ENCODE results near the gene ULK2. TPM values are rescaled to one million over a fixed set of nuclear protein-coding genes. Genes with fewer than 3 reads are reported as not detected.

Gene ULK2
- total RNA-seq, 2 donors from 2014 or later, result 19.5 to 33.7 TPM

- Histone ChIP-seq H3K4me3 (ENCODE audit: low read length) (no peak overlapping the region), H3K27ac (ENCODE audit: low read depth, low read length) (no peak overlapping the region), H3K9ac (ENCODE audit: extremely low read depth, low read length, poor library complexity, severe bottlenecking) (no peak overlapping the region), H3K36me3 (ENCODE audit: control insufficient read depth, insufficient read depth, low read length) (no peaks in the 10 kb centered on the region), H3K9me3 (ENCODE audit: control insufficient read depth, low read length) (no peaks in the 10 kb centered on the region), H3K4me1 (ENCODE audit: control insufficient read depth, insufficient read depth, low read length) (no peaks in the 10 kb centered on the region), H3K27me3 (ENCODE audit: control insufficient read depth, insufficient read depth, low read length, poor library complexity, severe bottlenecking) (peaks cover 7% of the 10 kb centered on the region)
- WGBS, 2 experiments (ENCODE audit: insufficient coverage in 1 of 2, insufficient read length in 1 of 2), result 92 to 93% methylated on average over 10 to 14 of the region's 14 CpGs
- H3K27ac Mint-ChIP-seq, result no peak overlapping the region
- H3K4me3 Mint-ChIP-seq, result no peak overlapping the region
- no peak for DNase-seq
- TF ChIP-seq CTCF (conservative IDR thresholded peaks at IDR 0.05), result no peak
- no peaks in the 10 kb centered on the region for H3K36me3 Mint-ChIP-seq (ENCODE audit: low read depth)
- peaks cover 9% of the 10 kb centered on the region for H3K27me3 Mint-ChIP-seq (ENCODE audit: insufficient read depth)
- peaks cover 6% of the 10 kb centered on the region for H3K4me1 Mint-ChIP-seq
- no peaks in the 10 kb centered on the region for H3K9me3 Mint-ChIP-seq
Measured at GRCh38 chr17:19741832-19742457, 125.8 kb downstream of the ULK2 start.

- H3K4me3 Mint-ChIP-seq, result no peak overlapping the region
- Histone ChIP-seq H3K36me3 (ENCODE audit: control insufficient read depth, insufficient read depth, low read length) (no peaks in the 10 kb centered on the region), H3K9ac (ENCODE audit: extremely low read depth, low read length, poor library complexity, severe bottlenecking) (no peak overlapping the region), H3K27ac (ENCODE audit: low read depth, low read length) (no peak overlapping the region), H3K27me3 (ENCODE audit: control insufficient read depth, insufficient read depth, low read length, poor library complexity, severe bottlenecking) (peaks cover 7% of the 10 kb centered on the region), H3K4me1 (ENCODE audit: control insufficient read depth, insufficient read depth, low read length) (no peaks in the 10 kb centered on the region), H3K9me3 (ENCODE audit: control insufficient read depth, low read length) (no peaks in the 10 kb centered on the region), H3K4me3 (ENCODE audit: low read length) (no peak overlapping the region)
- no peaks in the 10 kb centered on the region for H3K36me3 Mint-ChIP-seq (ENCODE audit: low read depth)
- TF ChIP-seq CTCF (conservative IDR thresholded peaks at IDR 0.05), result no peak
- 86 to 87% methylated on average over 6 to 7 of the region's 7 CpGs for WGBS, 2 experiments (ENCODE audit: insufficient coverage in 1 of 2, insufficient read length in 1 of 2)
- DNase-seq, result no peak
- peaks cover 6% of the 10 kb centered on the region for H3K4me1 Mint-ChIP-seq
- no peaks in the 10 kb centered on the region for H3K9me3 Mint-ChIP-seq
- peaks cover 9% of the 10 kb centered on the region for H3K27me3 Mint-ChIP-seq (ENCODE audit: insufficient read depth)
- H3K27ac Mint-ChIP-seq, result no peak overlapping the region
Measured at GRCh38 chr17:19740933-19741332, 126.8 kb downstream of the ULK2 start.

- no peaks in the 10 kb centered on the region for H3K4me1 Mint-ChIP-seq
- no peaks in the 10 kb centered on the region for H3K27me3 Mint-ChIP-seq (ENCODE audit: insufficient read depth)
- H3K9ac ChIP-seq (ENCODE audit: extremely low read depth, low read length, poor library complexity, severe bottlenecking), result no peak overlapping the region
- no peak overlapping the region for H3K27ac ChIP-seq (ENCODE audit: low read depth, low read length)
- H3K36me3 ChIP-seq (ENCODE audit: control insufficient read depth, insufficient read depth, low read length), result no peaks in the 10 kb centered on the region
- no peak overlapping the region for H3K4me3 ChIP-seq (ENCODE audit: low read length)
- no peak overlapping the region for H3K4me3 Mint-ChIP-seq
- no peak overlapping the region for H3K27ac Mint-ChIP-seq
- no peaks in the 10 kb centered on the region for H3K36me3 Mint-ChIP-seq (ENCODE audit: low read depth)
- no peak for DNase-seq
- no peak for TF ChIP-seq CTCF (conservative IDR thresholded peaks at IDR 0.05)
- no peaks in the 10 kb centered on the region for H3K4me1 ChIP-seq (ENCODE audit: control insufficient read depth, insufficient read depth, low read length)
- WGBS, 2 experiments (ENCODE audit: insufficient coverage in 1 of 2, insufficient read length in 1 of 2), result 91 to 94% methylated on average over 20 to 26 of the region's 26 CpGs
- no peaks in the 10 kb centered on the region for H3K9me3 ChIP-seq (ENCODE audit: control insufficient read depth, low read length)
- no peaks in the 10 kb centered on the region for H3K27me3 ChIP-seq (ENCODE audit: control insufficient read depth, insufficient read depth, low read length, poor library complexity, severe bottlenecking)
- H3K9me3 Mint-ChIP-seq, result no peaks in the 10 kb centered on the region
Measured at GRCh38 chr17:19739241-19740201, 128.2 kb downstream of the ULK2 start.

Data from endodermal cell (in vitro differentiated cells).